ENCODE data around the gene ELP2. TPM values are rescaled to one million over a fixed set of nuclear protein-coding genes. Genes with fewer than 3 reads are reported as not detected.

The ELP2 gene
- polyA plus RNA-seq, 1 donor from 2014 or later, result 83.6 TPM

DNA sequence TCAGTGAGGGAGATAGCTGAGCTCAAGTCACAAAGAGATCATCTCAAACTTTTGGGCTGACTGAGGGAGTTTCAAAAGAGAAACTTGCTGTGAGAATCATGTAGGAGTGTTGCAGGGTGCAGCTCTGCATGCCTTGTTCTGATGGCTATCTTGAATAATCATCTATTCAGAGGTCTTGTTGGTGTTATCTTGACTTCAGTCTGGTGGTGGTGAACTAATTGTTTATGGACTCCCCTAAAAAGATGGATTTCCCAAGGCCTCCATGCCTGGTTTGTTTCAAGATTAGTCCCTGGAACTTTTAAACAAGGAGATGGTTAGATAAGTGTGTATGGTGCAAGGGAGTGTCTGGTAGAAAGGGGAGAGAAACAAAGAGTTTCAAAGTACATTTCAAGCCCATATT, 30.4 kb upstream of the ELP2 start:
- no peaks in the 10 kb centered on the region for H4K20me1 ChIP-seq (ENCODE audit: insufficient read depth)
- no peak overlapping the region for H2AFZ ChIP-seq (ENCODE audit: low read depth, low read length)
- H3K4me3 ChIP-seq (ENCODE audit: low read length), result no peak overlapping the region
- H3K9me3 ChIP-seq (ENCODE audit: low read length), result no peaks in the 10 kb centered on the region
- no peaks in the 10 kb centered on the region for H3F3A ChIP-seq (ENCODE audit: insufficient read depth, low read length, poor library complexity, severe bottlenecking)
- H3K79me2 ChIP-seq (replicated peaks; ENCODE audit: insufficient read depth, low read length), result no peaks in the 10 kb centered on the region
- no peaks in the 10 kb centered on the region for H3K36me3 ChIP-seq (ENCODE audit: insufficient read depth, low read length)
- no peak overlapping the region for H3K4me2 ChIP-seq (ENCODE audit: low read length)
- no peaks in the 10 kb centered on the region for H3K27me3 ChIP-seq (ENCODE audit: insufficient read depth, low read depth, low read length)
- TF ChIP-seq POLR2AphosphoS5 (IDR thresholded peaks at IDR 0.05), result no peak
- TF ChIP-seq TAF1 (IDR thresholded peaks at IDR 0.05; ENCODE audit: low read depth), result no peak
- TF ChIP-seq MXI1 (conservative IDR thresholded peaks at IDR 0.05; ENCODE audit: poor library complexity, severe bottlenecking), result no peak
- no peak for TF ChIP-seq RAD21 (conservative IDR thresholded peaks at IDR 0.05)
- TF ChIP-seq, protein P1, sequence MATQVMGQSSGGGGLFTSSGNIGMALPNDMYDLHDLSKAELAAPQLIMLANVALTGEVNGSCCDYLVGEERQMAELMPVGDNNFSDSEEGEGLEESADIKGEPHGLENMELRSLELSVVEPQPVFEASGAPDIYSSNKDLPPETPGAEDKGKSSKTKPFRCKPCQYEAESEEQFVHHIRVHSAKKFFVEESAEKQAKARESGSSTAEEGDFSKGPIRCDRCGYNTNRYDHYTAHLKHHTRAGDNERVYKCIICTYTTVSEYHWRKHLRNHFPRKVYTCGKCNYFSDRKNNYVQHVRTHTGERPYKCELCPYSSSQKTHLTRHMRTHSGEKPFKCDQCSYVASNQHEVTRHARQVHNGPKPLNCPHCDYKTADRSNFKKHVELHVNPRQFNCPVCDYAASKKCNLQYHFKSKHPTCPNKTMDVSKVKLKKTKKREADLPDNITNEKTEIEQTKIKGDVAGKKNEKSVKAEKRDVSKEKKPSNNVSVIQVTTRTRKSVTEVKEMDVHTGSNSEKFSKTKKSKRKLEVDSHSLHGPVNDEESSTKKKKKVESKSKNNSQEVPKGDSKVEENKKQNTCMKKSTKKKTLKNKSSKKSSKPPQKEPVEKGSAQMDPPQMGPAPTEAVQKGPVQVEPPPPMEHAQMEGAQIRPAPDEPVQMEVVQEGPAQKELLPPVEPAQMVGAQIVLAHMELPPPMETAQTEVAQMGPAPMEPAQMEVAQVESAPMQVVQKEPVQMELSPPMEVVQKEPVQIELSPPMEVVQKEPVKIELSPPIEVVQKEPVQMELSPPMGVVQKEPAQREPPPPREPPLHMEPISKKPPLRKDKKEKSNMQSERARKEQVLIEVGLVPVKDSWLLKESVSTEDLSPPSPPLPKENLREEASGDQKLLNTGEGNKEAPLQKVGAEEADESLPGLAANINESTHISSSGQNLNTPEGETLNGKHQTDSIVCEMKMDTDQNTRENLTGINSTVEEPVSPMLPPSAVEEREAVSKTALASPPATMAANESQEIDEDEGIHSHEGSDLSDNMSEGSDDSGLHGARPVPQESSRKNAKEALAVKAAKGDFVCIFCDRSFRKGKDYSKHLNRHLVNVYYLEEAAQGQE (IDR thresholded peaks at IDR 0.05; ENCODE audit: borderline replicate concordance), result no peak
- no peak for TF ChIP-seq SMC3 (conservative IDR thresholded peaks at IDR 0.05; ENCODE audit: poor library complexity)
- no peak for TF ChIP-seq EP300 (conservative IDR thresholded peaks at IDR 0.05; ENCODE audit: poor library complexity, severe bottlenecking)
- TF ChIP-seq, protein P2, sequence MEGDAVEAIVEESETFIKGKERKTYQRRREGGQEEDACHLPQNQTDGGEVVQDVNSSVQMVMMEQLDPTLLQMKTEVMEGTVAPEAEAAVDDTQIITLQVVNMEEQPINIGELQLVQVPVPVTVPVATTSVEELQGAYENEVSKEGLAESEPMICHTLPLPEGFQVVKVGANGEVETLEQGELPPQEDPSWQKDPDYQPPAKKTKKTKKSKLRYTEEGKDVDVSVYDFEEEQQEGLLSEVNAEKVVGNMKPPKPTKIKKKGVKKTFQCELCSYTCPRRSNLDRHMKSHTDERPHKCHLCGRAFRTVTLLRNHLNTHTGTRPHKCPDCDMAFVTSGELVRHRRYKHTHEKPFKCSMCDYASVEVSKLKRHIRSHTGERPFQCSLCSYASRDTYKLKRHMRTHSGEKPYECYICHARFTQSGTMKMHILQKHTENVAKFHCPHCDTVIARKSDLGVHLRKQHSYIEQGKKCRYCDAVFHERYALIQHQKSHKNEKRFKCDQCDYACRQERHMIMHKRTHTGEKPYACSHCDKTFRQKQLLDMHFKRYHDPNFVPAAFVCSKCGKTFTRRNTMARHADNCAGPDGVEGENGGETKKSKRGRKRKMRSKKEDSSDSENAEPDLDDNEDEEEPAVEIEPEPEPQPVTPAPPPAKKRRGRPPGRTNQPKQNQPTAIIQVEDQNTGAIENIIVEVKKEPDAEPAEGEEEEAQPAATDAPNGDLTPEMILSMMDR (IDR thresholded peaks at IDR 0.05; ENCODE audit: poor library complexity, severe bottlenecking), result no peak
- TF ChIP-seq EZH2 (IDR thresholded peaks at IDR 0.05; ENCODE audit: borderline replicate concordance, insufficient read depth, low read length, poor library complexity, severe bottlenecking), result no peak
- no peaks in the 10 kb centered on the region for H3K9me2 ChIP-seq (ENCODE audit: insufficient read depth, low read length)
- H3K27ac ChIP-seq (ENCODE audit: low read length), result no peak overlapping the region
- no peak overlapping the region for H3K9ac ChIP-seq (ENCODE audit: low read length)

DNA sequence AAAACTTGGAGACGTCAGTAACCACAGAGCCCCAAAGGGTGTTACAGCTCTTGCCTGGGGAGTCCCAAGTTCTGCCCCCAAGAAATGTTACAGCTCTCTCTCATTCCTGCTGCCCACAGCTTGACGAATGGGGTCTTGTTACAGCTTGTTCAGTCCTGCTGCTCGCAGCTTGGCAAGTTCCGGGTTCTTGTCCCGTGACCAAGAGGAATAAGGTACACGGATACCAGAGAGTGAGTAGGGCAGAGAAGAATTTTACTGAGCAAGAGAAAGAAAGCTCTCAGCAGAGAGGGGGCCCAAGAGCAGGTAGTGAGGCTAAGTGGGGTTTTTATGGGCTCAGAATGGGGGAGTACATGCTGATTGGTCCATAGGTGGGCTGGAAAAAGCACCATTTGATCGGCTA, 27.8 kb upstream of the ELP2 start:
- Histone ChIP-seq H3F3A (ENCODE audit: insufficient read depth, low read length, poor library complexity, severe bottlenecking) (no peaks in the 10 kb centered on the region), H3K79me2 (replicated peaks; ENCODE audit: insufficient read depth, low read length) (no peaks in the 10 kb centered on the region), H3K9me3 (ENCODE audit: low read length) (no peaks in the 10 kb centered on the region), H3K4me2 (ENCODE audit: low read length) (no peak overlapping the region), H3K27ac (ENCODE audit: low read length) (no peak overlapping the region), H3K9ac (ENCODE audit: low read length) (no peak overlapping the region), H3K36me3 (ENCODE audit: insufficient read depth, low read length) (no peaks in the 10 kb centered on the region), H3K9me2 (ENCODE audit: insufficient read depth, low read length) (no peaks in the 10 kb centered on the region), H2AFZ (ENCODE audit: low read depth, low read length) (no peak overlapping the region), H4K20me1 (ENCODE audit: insufficient read depth) (no peaks in the 10 kb centered on the region), H3K4me3 (ENCODE audit: low read length) (no peak overlapping the region), H3K27me3 (ENCODE audit: insufficient read depth, low read depth, low read length) (no peaks in the 10 kb centered on the region)
- TF ChIP-seq, protein P2 (IDR thresholded peaks at IDR 0.05; ENCODE audit: poor library complexity, severe bottlenecking), result no peak
- TF ChIP-seq TAF1 (IDR thresholded peaks at IDR 0.05; ENCODE audit: low read depth), result no peak

All from neural cell (in vitro differentiated cells).